ENCODE results near the gene MYO1D. TPM values are rescaled to one million over a fixed set of nuclear protein-coding genes. Genes with fewer than 3 reads are reported as not detected.
"Not testable (repeated sequence)": the region's sequence is repeated elsewhere in the genome, so short reads cannot be mapped to it uniquely, and the experiment has no call there.

The MYO1D gene
- total RNA-seq, 1 experiment from 2014 or later, result 0.10 TPM

GRCh38 chr17:32855620-32856019, 21.3 kb downstream of the MYO1D start:
- no peak for DNase-seq (ENCODE audit: low spot score)

- DNase-seq (ENCODE audit: low spot score), result no peak
Observed at GRCh38 chr17:32854832-32855389, 22.0 kb downstream of the MYO1D start.

- DNase-seq (ENCODE audit: low spot score), result no peak
Observed at GRCh38 chr17:32854207-32854606, 22.7 kb downstream of the MYO1D start.

GRCh38 chr17:32852811-32853210, 24.1 kb downstream of the MYO1D start:
- DNase-seq (ENCODE audit: low spot score), result no peak

- no peak for DNase-seq (ENCODE audit: low spot score)
Observed at GRCh38 chr17:32849879-32850278, 27.0 kb downstream of the MYO1D start.

- DNase-seq (ENCODE audit: low spot score), result no peak
Observed at GRCh38 chr17:32847977-32848376, 28.9 kb downstream of the MYO1D start.

GRCh38 chr17:32846143-32846542, 30.8 kb downstream of the MYO1D start:
- DNase-seq (ENCODE audit: low spot score), result no peak

- DNase-seq (ENCODE audit: low spot score), result no peak
Observed at GRCh38 chr17:32840241-32840640, 36.7 kb downstream of the MYO1D start.

GRCh38 chr17:32836527-32836926, 40.4 kb downstream of the MYO1D start:
- no peak for DNase-seq (ENCODE audit: low spot score)

- DNase-seq (ENCODE audit: low spot score), result no peak
Observed at GRCh38 chr17:32835291-32835761, 41.6 kb downstream of the MYO1D start.

- DNase-seq (ENCODE audit: low spot score), result no peak
Observed at GRCh38 chr17:32834104-32834503, 42.8 kb downstream of the MYO1D start.

GRCh38 chr17:32833526-32833925, 43.4 kb downstream of the MYO1D start:
- DNase-seq (ENCODE audit: low spot score), result no peak

GRCh38 chr17:32833076-32833475, 43.8 kb downstream of the MYO1D start:
- no peak for DNase-seq (ENCODE audit: low spot score)

GRCh38 chr17:32831627-32832243, 45.2 kb downstream of the MYO1D start:
- DNase-seq (ENCODE audit: low spot score), result no peak

GRCh38 chr17:32831223-32831622, 45.7 kb downstream of the MYO1D start:
- no peak for DNase-seq (ENCODE audit: low spot score)

- DNase-seq (ENCODE audit: low spot score), result no peak
Observed at GRCh38 chr17:32828822-32829221, 48.1 kb downstream of the MYO1D start.

- DNase-seq (ENCODE audit: low spot score), result no peak
Observed at GRCh38 chr17:32827227-32827626, 49.7 kb downstream of the MYO1D start.

GRCh38 chr17:32826076-32826475, 50.8 kb downstream of the MYO1D start:
- no peak for DNase-seq (ENCODE audit: low spot score)

GRCh38 chr17:32824334-32824733, 52.6 kb downstream of the MYO1D start:
- no peak for DNase-seq (ENCODE audit: low spot score)

- no peak for DNase-seq (ENCODE audit: low spot score)
Observed at GRCh38 chr17:32822996-32823395, 53.9 kb downstream of the MYO1D start.

GRCh38 chr17:32821987-32822934, 54.7 kb downstream of the MYO1D start:
- not testable (repeated sequence) for DNase-seq (ENCODE audit: low spot score)

GRCh38 chr17:32820440-32820839, 56.5 kb downstream of the MYO1D start:
- DNase-seq (ENCODE audit: low spot score), result no peak

- no peak for DNase-seq (ENCODE audit: low spot score)
Observed at GRCh38 chr17:32819787-32820186, 57.1 kb downstream of the MYO1D start.
